ENCODE data around the gene UBE2G2.

The UBE2G2 gene

DNA sequence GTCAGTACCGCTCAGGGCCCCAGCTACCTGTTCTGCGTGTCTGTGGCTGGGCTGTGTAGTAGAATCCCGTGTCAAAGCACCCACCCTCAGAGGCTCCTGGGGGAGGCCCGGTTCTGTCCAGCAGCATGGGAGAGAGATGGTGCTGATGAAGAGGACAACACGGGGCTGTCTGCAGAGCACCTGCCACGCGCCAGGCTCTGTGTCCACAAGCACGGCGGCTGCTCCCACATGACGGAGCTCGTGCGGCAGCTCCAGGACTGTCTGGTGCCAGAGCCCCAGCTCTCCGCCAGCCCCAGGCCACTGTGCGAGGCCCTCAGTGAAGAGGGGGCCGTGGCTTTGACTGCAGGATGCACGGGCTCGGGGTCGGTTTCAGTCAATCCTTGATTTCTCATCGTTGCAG lies 48.3 kb downstream of the UBE2G2 start:
- ATAC-seq: no peak
- TF ChIP-seq BACH2 (CRISPR knock-in tag; IDR thresholded peaks at IDR 0.05; ENCODE audit: borderline replicate concordance): no peak
- no peak for TF ChIP-seq ZFP3 (CRISPR knock-in tag; IDR thresholded peaks at IDR 0.05)
- no peak for TF ChIP-seq OSR1 (CRISPR knock-in tag; IDR thresholded peaks at IDR 0.05)
- no peak for TF ChIP-seq ZC3H10 (CRISPR knock-in tag; IDR thresholded peaks at IDR 0.05)
- TF ChIP-seq, protein P1, sequence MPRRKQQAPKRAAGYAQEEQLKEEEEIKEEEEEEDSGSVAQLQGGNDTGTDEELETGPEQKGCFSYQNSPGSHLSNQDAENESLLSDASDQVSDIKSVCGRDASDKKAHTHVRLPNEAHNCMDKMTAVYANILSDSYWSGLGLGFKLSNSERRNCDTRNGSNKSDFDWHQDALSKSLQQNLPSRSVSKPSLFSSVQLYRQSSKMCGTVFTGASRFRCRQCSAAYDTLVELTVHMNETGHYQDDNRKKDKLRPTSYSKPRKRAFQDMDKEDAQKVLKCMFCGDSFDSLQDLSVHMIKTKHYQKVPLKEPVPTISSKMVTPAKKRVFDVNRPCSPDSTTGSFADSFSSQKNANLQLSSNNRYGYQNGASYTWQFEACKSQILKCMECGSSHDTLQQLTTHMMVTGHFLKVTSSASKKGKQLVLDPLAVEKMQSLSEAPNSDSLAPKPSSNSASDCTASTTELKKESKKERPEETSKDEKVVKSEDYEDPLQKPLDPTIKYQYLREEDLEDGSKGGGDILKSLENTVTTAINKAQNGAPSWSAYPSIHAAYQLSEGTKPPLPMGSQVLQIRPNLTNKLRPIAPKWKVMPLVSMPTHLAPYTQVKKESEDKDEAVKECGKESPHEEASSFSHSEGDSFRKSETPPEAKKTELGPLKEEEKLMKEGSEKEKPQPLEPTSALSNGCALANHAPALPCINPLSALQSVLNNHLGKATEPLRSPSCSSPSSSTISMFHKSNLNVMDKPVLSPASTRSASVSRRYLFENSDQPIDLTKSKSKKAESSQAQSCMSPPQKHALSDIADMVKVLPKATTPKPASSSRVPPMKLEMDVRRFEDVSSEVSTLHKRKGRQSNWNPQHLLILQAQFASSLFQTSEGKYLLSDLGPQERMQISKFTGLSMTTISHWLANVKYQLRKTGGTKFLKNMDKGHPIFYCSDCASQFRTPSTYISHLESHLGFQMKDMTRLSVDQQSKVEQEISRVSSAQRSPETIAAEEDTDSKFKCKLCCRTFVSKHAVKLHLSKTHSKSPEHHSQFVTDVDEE (CRISPR knock-in tag; IDR thresholded peaks at IDR 0.05): no peak
- no peak for TF ChIP-seq PPARA (CRISPR knock-in tag; IDR thresholded peaks at IDR 0.05; ENCODE audit: borderline replicate concordance)
- no peak for TF ChIP-seq TCF4 (CRISPR knock-in tag; IDR thresholded peaks at IDR 0.05; ENCODE audit: borderline replicate concordance)

DNA sequence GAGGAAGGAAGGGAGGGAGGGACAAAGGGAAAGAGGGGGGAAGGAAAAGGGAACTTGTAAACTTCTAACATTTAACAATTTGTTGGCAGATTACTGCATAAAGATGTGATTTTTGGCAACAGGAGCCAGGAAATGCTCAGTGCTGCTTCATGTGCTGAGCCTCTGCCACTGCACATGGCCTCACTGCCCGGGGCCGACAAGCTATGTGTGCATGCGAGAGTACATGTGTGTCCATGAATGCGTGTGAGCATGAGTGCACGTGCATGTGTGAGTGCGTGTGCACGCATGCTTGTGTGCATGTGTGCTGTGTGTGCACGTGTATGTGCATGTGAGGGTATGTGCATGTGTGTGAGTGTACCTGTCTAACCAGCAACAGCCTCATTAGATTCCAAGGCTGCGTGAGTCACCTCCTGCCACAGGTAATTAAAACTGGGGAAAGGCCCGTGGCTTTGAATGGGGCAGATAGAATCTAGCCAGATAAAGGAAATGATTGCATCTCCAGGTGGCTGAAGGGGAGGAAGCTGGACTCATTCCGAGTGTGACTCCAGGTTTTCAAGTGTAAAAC lies 48.9 kb downstream of the UBE2G2 start:
- TF ChIP-seq TCF4 (CRISPR knock-in tag; IDR thresholded peaks at IDR 0.05; ENCODE audit: borderline replicate concordance) (no peak), ISL1 (CRISPR knock-in tag; IDR thresholded peaks at IDR 0.05) (no peak), ZFP30 (CRISPR knock-in tag; IDR thresholded peaks at IDR 0.05) (no peak), ZC3H10 (CRISPR knock-in tag; IDR thresholded peaks at IDR 0.05) (no peak), PPARA (CRISPR knock-in tag; IDR thresholded peaks at IDR 0.05; ENCODE audit: borderline replicate concordance) (no peak), ZNF8 (CRISPR knock-in tag; IDR thresholded peaks at IDR 0.05) (no peak), CSDC2 (CRISPR knock-in tag; IDR thresholded peaks at IDR 0.05) (no peak), RARB (CRISPR knock-in tag; IDR thresholded peaks at IDR 0.05) (no peak), ARNTL (CRISPR knock-in tag; IDR thresholded peaks at IDR 0.05; ENCODE audit: borderline replicate concordance, low read depth) (no peak), ESRRG (CRISPR knock-in tag; IDR thresholded peaks at IDR 0.05) (no peak)
- TF ChIP-seq, protein P2, sequence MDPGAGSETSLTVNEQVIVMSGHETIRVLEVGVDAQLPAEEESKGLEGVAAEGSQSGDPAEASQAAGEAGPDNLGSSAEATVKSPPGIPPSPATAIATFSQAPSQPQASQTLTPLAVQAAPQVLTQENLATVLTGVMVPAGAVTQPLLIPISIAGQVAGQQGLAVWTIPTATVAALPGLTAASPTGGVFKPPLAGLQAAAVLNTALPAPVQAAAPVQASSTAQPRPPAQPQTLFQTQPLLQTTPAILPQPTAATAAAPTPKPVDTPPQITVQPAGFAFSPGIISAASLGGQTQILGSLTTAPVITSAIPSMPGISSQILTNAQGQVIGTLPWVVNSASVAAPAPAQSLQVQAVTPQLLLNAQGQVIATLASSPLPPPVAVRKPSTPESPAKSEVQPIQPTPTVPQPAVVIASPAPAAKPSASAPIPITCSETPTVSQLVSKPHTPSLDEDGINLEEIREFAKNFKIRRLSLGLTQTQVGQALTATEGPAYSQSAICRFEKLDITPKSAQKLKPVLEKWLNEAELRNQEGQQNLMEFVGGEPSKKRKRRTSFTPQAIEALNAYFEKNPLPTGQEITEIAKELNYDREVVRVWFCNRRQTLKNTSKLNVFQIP (CRISPR knock-in tag; IDR thresholded peaks at IDR 0.05; ENCODE audit: borderline replicate concordance, low read depth): no peak
- TF ChIP-seq, protein P3, sequence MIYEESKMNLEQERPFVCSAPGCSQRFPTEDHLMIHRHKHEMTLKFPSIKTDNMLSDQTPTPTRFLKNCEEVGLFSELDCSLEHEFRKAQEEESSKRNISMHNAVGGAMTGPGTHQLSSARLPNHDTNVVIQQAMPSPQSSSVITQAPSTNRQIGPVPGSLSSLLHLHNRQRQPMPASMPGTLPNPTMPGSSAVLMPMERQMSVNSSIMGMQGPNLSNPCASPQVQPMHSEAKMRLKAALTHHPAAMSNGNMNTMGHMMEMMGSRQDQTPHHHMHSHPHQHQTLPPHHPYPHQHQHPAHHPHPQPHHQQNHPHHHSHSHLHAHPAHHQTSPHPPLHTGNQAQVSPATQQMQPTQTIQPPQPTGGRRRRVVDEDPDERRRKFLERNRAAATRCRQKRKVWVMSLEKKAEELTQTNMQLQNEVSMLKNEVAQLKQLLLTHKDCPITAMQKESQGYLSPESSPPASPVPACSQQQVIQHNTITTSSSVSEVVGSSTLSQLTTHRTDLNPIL (CRISPR knock-in tag; IDR thresholded peaks at IDR 0.05; ENCODE audit: low read depth): no peak
- ATAC-seq: no peak

DNA sequence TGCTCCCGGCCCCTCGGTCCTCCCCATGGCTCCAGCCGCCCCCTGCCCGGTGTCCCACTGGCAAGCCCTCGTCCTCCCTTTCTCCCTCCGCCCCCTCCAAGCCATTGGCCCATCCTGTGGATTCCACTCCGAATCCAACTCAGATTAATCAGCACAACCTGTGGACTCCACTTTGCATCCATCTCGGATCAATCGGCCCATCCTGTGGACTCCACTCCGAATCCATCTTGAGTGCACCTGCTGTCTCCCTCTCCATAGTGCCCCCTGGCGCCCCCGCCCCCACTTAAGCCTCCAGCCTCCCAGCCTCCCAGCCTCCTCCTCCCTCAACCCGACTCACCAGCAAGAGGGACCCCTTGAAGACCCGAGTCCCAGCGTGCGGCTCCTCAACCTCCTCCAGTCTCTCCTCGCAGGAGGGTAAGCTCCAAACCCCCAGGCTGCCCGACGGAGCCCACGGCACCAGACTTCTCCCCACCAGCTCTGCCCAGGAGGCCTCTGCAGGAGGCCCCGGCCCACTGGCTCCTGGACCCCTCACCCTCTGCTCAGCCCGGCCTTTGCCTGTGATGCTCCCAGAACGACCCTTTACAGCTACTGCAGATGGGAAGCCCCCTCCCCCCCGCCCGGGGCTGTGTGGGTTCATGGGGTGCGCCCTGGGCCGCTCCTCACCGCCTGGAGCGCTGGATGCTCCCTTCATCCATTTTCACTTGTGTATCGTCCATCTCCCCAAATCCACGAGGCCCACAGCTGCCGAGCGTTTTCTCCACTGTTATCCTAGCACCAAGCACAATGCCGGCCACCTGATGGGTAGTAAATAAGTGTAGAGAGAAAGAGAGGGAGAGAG lies 49.6 kb downstream of the UBE2G2 start:
- no peak for TF ChIP-seq SNAI2 (CRISPR knock-in tag; IDR thresholded peaks at IDR 0.05)
- TF ChIP-seq ZC3H10 (CRISPR knock-in tag; IDR thresholded peaks at IDR 0.05): no peak
- TF ChIP-seq, protein P1 (CRISPR knock-in tag; IDR thresholded peaks at IDR 0.05): no peak
- TF ChIP-seq, protein P3 (CRISPR knock-in tag; IDR thresholded peaks at IDR 0.05; ENCODE audit: low read depth): no peak
- TF ChIP-seq, protein P4, sequence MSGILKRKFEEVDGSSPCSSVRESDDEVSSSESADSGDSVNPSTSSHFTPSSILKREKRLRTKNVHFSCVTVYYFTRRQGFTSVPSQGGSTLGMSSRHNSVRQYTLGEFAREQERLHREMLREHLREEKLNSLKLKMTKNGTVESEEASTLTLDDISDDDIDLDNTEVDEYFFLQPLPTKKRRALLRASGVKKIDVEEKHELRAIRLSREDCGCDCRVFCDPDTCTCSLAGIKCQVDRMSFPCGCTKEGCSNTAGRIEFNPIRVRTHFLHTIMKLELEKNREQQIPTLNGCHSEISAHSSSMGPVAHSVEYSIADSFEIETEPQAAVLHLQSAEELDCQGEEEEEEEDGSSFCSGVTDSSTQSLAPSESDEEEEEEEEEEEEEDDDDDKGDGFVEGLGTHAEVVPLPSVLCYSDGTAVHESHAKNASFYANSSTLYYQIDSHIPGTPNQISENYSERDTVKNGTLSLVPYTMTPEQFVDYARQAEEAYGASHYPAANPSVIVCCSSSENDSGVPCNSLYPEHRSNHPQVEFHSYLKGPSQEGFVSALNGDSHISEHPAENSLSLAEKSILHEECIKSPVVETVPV (CRISPR knock-in tag; IDR thresholded peaks at IDR 0.05): no peak
- TF ChIP-seq PPARA (CRISPR knock-in tag; IDR thresholded peaks at IDR 0.05; ENCODE audit: borderline replicate concordance): no peak
- TF ChIP-seq ZNF70 (CRISPR knock-in tag; IDR thresholded peaks at IDR 0.05): no peak
- TF ChIP-seq, protein P2 (CRISPR knock-in tag; IDR thresholded peaks at IDR 0.05; ENCODE audit: borderline replicate concordance, low read depth): no peak
- ATAC-seq: no peak

Measured in SK-N-SH treated with all-trans-retinoic acid at 6 μM for 48 hours (cell line).